Nephron (organoid): ENCODE results near the gene NCDN.

Experiments used
- H3K27ac Mint-ChIP-seq, 3 experiments: 2 replicates each; pipeline ENCODE4 v1.8.0; 2020; ENCODE audit warnings: mixed read lengths in 3 of 3, mild to moderate bottlenecking in 2 of 3, moderate library complexity in 1 of 3
- H3K27me3 Mint-ChIP-seq: 2 replicates; pipeline ENCODE4 v1.8.0; 2021; ENCODE audit warnings: low read depth, mild to moderate bottlenecking, moderate library complexity, mixed read lengths
- H3K36me3 Mint-ChIP-seq: 2 replicates; pipeline ENCODE4 v1.8.0; 2020; ENCODE audit warnings: low read depth, mixed read lengths
- H3K4me1 Mint-ChIP-seq: 2 replicates; pipeline ENCODE4 v1.8.0; 2020; ENCODE audit warnings: mixed read lengths
- H3K4me3 Mint-ChIP-seq, 3 experiments: 2 replicates each; pipeline ENCODE4 v1.8.0; 2020; ENCODE audit warnings: mild to moderate bottlenecking in 3 of 3, mixed read lengths in 3 of 3, moderate library complexity in 2 of 3
- H3K9me3 Mint-ChIP-seq: 2 replicates; pipeline ENCODE4 v1.8.0; 2020; ENCODE audit warnings: mixed read lengths
- TF ChIP-seq, protein P1 (sequence below), 3 experiments: fragments of 200-600 bp; sonication (generic); IDR thresholded peaks; one replicate each; pipeline ENCODE4 v1.5.0; 2021; ENCODE audit warnings: antibody characterized with exemption in 3 of 3; ENCODE audit not compliant: unreplicated experiment in 3 of 3

NCDN gene

DNA sequence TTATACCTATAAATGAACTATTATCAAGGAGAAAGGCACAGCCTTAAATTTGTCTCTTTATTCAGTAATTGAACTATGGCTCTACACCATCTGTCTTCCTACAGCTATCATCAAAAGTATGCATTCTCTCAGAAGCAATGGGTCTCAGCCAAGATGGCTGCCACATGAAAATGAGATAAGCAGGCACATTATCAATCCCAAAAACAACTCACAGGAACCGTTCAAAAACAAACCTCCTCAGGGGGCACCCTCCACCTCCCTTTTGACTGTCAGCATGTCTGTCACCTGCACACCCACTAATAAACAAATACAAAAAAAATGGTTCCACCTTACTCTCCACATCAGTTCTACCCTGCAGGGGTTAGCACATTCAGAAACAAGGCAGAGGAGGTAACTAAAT lies 24.0 kb upstream of the NCDN start:
- Mint-ChIP-seq H3K4me1 (peaks cover 18% of the 10 kb centered on the region), H3K36me3 (peaks cover 69% of the 10 kb centered on the region), H3K4me3 (no peak overlapping the region), H3K9me3 (peaks cover 23% of the 10 kb centered on the region), H3K27me3 (no peaks in the 10 kb centered on the region), H3K27ac (no peak overlapping the region)
- TF ChIP-seq, protein P1, sequence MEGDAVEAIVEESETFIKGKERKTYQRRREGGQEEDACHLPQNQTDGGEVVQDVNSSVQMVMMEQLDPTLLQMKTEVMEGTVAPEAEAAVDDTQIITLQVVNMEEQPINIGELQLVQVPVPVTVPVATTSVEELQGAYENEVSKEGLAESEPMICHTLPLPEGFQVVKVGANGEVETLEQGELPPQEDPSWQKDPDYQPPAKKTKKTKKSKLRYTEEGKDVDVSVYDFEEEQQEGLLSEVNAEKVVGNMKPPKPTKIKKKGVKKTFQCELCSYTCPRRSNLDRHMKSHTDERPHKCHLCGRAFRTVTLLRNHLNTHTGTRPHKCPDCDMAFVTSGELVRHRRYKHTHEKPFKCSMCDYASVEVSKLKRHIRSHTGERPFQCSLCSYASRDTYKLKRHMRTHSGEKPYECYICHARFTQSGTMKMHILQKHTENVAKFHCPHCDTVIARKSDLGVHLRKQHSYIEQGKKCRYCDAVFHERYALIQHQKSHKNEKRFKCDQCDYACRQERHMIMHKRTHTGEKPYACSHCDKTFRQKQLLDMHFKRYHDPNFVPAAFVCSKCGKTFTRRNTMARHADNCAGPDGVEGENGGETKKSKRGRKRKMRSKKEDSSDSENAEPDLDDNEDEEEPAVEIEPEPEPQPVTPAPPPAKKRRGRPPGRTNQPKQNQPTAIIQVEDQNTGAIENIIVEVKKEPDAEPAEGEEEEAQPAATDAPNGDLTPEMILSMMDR (IDR thresholded peaks at IDR 0.05; ENCODE audit: unreplicated experiment in 3 of 3): no peak

DNA sequence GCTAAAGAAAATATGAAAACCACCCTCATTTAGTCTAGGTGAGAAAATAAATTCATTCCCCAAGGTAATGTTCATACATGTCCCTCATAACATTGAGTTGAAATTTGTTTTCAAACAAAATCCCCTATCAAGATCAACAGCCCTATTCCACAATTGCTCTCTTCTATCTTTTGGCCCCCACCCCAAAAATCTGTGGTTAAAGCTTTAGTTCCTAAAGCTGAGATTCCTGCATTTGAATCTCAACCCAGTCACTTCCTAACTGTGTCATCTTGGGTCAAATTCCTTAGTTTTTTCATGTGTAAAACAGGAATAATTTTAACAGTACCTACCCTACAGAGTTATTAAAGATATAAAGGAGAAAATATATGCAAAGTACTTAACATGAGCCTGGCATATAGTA lies 22.4 kb upstream of the NCDN start:
- H3K9me3 Mint-ChIP-seq: peaks cover 8% of the 10 kb centered on the region
- H3K36me3 Mint-ChIP-seq: peaks cover 55% of the 10 kb centered on the region
- no peak overlapping the region for H3K27ac Mint-ChIP-seq
- peaks cover 33% of the 10 kb centered on the region for H3K4me1 Mint-ChIP-seq
- H3K4me3 Mint-ChIP-seq: no peak overlapping the region
- H3K27me3 Mint-ChIP-seq: no peaks in the 10 kb centered on the region
- TF ChIP-seq, protein P1 (IDR thresholded peaks at IDR 0.05; ENCODE audit: unreplicated experiment in 3 of 3): no peak

- Mint-ChIP-seq H3K27ac (peak overlapping the region in 2 of 3 experiments; percentile 38 to 49), H3K4me3 (no peak overlapping the region), H3K4me1 (peaks cover 35% of the 10 kb centered on the region), H3K36me3 (peaks cover 46% of the 10 kb centered on the region), H3K9me3 (no peaks in the 10 kb centered on the region), H3K27me3 (no peaks in the 10 kb centered on the region)
- TF ChIP-seq, protein P1 (IDR thresholded peaks at IDR 0.05; ENCODE audit: unreplicated experiment in 3 of 3): no peak
Observed at GRCh38 chr1:35536556-35537162, 20.9 kb upstream of the NCDN start.

GRCh38 chr1:35537806-35538205 lies 19.8 kb upstream of the NCDN start:
- Mint-ChIP-seq H3K36me3 (peaks cover 37% of the 10 kb centered on the region), H3K4me3 (no peak overlapping the region), H3K9me3 (no peaks in the 10 kb centered on the region), H3K27me3 (no peaks in the 10 kb centered on the region), H3K27ac (peak overlapping the region in 1 of 3 experiments; percentile 38), H3K4me1 (peaks cover 40% of the 10 kb centered on the region)
- TF ChIP-seq, protein P1 (IDR thresholded peaks at IDR 0.05; ENCODE audit: unreplicated experiment in 3 of 3): no peak

DNA sequence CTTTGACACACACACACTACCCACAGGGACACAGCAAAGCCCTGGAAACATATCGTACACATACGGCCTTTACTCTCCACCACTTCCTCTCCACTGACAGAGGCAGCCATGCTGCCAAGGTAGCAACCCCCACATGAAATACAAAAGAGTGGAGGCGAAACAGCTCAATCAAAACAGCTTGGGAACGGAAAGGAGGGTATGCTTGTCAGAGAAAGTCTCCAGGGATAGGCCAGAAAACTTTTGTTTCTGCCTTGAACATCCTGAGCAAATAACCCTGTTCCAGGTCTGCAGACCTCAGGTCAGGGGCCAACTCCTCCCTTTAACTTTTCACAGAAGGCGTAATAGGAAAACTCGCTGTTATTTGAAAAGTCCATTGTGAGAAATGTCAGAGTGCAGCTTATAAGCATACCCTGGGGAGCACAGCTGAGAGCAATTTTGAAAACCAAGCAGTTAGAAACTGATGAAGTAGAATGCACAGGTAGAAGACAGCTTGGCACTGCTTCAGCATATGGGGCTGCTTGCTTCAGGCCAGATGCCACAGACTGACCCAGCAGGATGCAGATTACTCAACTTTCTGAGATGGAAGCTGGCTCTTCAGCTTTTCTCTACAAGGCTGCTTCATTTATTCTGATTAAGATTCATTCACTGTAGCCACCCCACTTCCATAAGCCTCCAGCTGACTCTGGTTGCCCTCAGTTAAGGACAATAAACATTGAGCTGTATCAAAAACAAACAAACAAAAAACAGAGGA lies 18.4 kb upstream of the NCDN start:
- H3K27me3 Mint-ChIP-seq: no peaks in the 10 kb centered on the region
- H3K4me1 Mint-ChIP-seq: peaks cover 47% of the 10 kb centered on the region
- TF ChIP-seq, protein P1 (IDR thresholded peaks at IDR 0.05; ENCODE audit: unreplicated experiment in 3 of 3): no peak
- H3K9me3 Mint-ChIP-seq: no peaks in the 10 kb centered on the region
- H3K27ac Mint-ChIP-seq: peak overlapping the region; percentile 30 to 80 (median 69)
- no peak overlapping the region for H3K4me3 Mint-ChIP-seq
- H3K36me3 Mint-ChIP-seq: peaks cover 28% of the 10 kb centered on the region
